Nephron progenitor cell (in vitro differentiated cells): ENCODE data around the gene DNAH10.

Source experiments
- DNase-seq: peaks from one replicate; pipeline ENCODE4 v3.0.0; 2021
- H3K27ac Mint-ChIP-seq: 2 replicates; pipeline ENCODE4 v1.8.0; 2021; ENCODE audit warnings: mild to moderate bottlenecking, moderate library complexity, mixed read lengths
- H3K27me3 Mint-ChIP-seq: 2 replicates; pipeline ENCODE4 v1.8.0; 2021; ENCODE audit warnings: mild to moderate bottlenecking, low read depth, mixed read lengths; ENCODE audit not compliant: poor library complexity
- H3K36me3 Mint-ChIP-seq: 2 replicates; pipeline ENCODE4 v1.8.0; 2021; ENCODE audit warnings: low read depth, mixed read lengths
- H3K4me1 Mint-ChIP-seq: 2 replicates; pipeline ENCODE4 v1.8.0; 2021; ENCODE audit warnings: mixed read lengths
- H3K4me3 Mint-ChIP-seq: 2 replicates; pipeline ENCODE4 v1.8.0; 2021; ENCODE audit warnings: mild to moderate bottlenecking, moderate library complexity, mixed read lengths
- H3K9me3 Mint-ChIP-seq: 2 replicates; pipeline ENCODE4 v1.8.0; 2021; ENCODE audit warnings: mild to moderate bottlenecking, moderate library complexity, mixed read lengths
- TF ChIP-seq, protein P1 (sequence below): fragments of 200-600 bp; sonication (generic); IDR thresholded peaks from 2 replicates; pipeline ENCODE4 v1.5.0; 2021; ENCODE audit warnings: antibody characterized with exemption

The DNAH10 gene

DNA sequence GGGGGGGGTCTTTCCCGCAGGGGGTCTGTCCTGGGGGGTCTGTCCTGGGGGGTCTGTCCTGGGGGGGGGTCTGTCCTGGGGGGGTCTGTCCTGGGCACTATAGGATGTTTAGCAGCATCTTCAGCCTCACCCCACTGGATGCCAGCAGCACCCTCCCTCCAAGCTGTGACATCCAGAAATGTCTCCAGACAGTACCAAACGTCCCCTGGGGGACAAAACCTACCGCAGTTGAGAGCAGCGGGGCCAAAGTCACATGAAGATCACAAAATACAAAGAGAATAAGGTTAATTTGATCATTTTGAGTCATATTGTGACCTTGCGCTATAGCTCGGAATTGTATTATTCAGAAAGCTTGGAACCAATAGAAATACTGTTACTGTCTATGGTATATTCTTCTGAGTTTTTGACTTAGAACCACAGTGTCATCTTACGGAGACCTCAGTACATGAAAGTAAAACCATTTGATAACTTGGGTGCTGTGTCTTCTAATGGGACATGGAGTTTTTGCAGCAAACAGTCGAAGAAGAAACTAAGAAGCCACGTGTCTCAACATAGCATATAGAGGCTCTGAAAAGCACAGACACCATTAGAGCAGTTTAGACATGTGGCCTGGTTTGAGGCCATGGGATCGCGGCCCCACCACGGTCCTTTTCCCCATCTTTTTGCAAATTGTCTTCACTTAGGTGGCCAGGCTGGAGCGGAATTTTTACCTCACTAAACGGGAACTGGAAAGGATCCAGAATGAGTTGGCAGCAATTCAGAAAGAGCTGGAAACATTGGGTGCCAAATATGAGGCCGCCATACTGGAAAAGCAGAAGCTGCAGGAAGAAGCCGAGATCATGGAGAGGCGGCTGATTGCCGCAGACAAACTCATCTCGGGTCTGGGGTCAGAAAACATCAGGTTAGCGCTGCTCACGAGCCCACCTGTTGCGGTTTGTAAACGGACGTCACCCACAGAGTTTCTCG is 150.6 kb downstream of the DNAH10 start:
- H3K27me3 Mint-ChIP-seq, result peaks cover 22% of the 10 kb centered on the region
- H3K36me3 Mint-ChIP-seq, result no peaks in the 10 kb centered on the region
- TF ChIP-seq, protein P1, sequence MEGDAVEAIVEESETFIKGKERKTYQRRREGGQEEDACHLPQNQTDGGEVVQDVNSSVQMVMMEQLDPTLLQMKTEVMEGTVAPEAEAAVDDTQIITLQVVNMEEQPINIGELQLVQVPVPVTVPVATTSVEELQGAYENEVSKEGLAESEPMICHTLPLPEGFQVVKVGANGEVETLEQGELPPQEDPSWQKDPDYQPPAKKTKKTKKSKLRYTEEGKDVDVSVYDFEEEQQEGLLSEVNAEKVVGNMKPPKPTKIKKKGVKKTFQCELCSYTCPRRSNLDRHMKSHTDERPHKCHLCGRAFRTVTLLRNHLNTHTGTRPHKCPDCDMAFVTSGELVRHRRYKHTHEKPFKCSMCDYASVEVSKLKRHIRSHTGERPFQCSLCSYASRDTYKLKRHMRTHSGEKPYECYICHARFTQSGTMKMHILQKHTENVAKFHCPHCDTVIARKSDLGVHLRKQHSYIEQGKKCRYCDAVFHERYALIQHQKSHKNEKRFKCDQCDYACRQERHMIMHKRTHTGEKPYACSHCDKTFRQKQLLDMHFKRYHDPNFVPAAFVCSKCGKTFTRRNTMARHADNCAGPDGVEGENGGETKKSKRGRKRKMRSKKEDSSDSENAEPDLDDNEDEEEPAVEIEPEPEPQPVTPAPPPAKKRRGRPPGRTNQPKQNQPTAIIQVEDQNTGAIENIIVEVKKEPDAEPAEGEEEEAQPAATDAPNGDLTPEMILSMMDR, result no peak
- no peak for DNase-seq
- H3K4me1 Mint-ChIP-seq, result peaks cover 32% of the 10 kb centered on the region
- H3K27ac Mint-ChIP-seq, result peak overlapping the region; percentile 82
- H3K4me3 Mint-ChIP-seq, result no peak overlapping the region
- peaks cover 8% of the 10 kb centered on the region for H3K9me3 Mint-ChIP-seq

DNA sequence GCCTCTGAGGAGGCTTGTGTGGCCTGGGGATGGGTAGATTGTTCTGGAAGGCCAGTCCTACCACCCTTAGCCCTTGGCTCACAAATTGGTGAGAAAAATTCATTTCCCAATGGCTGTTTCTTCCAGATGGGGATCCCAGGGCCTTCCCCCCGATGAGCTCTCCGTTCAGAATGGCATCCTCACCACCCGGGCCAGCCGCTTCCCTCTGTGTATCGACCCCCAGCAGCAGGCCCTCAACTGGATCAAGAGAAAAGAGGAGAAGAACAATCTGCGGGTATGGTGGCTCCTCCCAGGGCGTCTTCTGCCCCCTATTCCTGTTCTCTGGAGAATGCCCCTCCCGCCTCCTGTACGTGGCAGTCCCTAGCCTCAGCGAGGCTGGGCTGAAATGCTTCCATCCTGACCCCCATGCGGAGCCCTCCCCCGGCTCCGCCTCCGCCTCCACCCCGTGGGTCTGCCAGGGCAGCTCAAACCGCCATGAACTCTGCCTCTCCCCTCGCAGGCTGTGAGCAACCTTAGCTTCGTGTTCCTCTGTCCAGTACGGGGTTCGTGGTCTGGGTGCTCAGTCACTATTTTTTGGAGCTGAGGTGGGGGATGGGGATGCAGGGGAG is 152.7 kb downstream of the DNAH10 start:
- DNase-seq, result no peak

DNA sequence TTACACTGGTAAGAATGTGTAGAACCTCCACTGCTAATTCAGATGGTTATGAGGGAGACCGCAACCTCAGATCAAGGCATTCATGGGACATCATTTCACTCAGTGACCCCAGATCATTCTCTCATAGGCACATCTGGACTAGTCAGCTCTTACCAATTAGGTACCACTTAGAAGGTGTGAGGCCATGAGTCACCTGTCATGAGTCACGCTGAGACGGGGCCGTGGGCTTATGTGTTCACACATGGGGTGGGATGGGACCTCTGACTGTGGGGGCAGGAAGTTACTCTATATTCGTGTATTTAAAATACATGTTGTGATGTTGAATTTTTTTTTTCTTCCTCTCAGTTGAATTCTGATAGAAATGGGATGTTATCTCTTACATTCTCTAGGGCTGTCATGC is 154.6 kb downstream of the DNAH10 start:
- peaks cover 17% of the 10 kb centered on the region for H3K27me3 Mint-ChIP-seq

More for the DNA sequence above, 152.7 kb downstream of the DNAH10 start:
- TF ChIP-seq, protein P1, result no peak
- no peaks in the 10 kb centered on the region for H3K36me3 Mint-ChIP-seq
- peaks cover 22% of the 10 kb centered on the region for H3K27me3 Mint-ChIP-seq
- peaks cover 8% of the 10 kb centered on the region for H3K9me3 Mint-ChIP-seq
- H3K4me3 Mint-ChIP-seq, result no peak overlapping the region
- H3K4me1 Mint-ChIP-seq, result peaks cover 12% of the 10 kb centered on the region
- H3K27ac Mint-ChIP-seq, result no peak overlapping the region

DNA sequence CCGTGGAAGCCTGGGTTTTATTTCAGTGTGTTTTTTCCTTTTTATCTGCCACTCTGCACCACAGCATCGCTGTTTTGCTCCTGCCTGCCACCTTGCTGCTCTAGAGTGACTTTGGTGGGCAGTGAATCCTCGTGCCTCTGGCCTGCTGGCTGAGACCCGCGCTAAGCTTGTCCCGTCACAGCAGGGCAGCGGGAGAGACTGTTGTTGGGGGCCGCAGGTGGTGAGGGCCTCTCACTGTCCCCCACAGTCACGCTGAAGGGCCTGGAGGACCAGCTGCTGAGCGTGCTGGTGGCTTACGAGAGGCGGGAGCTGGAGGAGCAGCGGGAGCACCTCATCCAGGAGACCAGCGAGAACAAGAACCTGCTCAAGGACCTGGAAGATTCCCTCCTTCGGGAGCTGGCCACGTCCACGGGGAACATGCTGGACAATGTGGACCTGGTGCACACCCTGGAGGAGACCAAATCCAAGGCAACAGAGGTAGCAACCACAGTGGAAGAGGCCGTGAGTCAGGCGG is 155.3 kb downstream of the DNAH10 start:
- TF ChIP-seq, protein P1, result no peak

More for the DNA sequence above, 154.6 kb downstream of the DNAH10 start:
- Mint-ChIP-seq H3K4me1 (peaks cover 9% of the 10 kb centered on the region), H3K36me3 (no peaks in the 10 kb centered on the region), H3K4me3 (no peak overlapping the region), H3K27ac (no peak overlapping the region), H3K9me3 (peaks cover 4% of the 10 kb centered on the region)
- no peak for DNase-seq
- TF ChIP-seq, protein P1, result no peak

DNA sequence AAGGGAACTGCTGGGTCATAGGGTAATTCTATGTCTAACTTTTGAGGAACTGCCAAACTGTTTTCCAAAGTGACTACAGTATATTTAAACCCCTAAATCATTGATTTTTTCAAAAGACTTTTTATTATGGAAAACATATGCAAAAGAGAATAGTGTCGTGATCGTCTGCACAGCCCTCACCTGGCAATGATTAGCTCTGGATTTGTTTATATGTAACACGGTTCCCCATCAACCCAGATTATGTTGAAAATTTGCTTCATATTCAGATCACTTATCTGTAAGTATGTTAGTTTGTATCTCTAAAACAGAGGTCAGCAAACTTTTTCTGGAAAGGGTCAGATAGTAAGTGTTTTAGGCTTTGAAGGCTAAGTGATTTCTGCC is 157.9 kb downstream of the DNAH10 start:
- no peak overlapping the region for H3K4me3 Mint-ChIP-seq
- peaks cover 7% of the 10 kb centered on the region for H3K4me1 Mint-ChIP-seq
- no peaks in the 10 kb centered on the region for H3K36me3 Mint-ChIP-seq
- TF ChIP-seq, protein P1, result no peak
- no peak for DNase-seq
- H3K27ac Mint-ChIP-seq, result no peak overlapping the region
- H3K27me3 Mint-ChIP-seq, result peaks cover 10% of the 10 kb centered on the region
- no peaks in the 10 kb centered on the region for H3K9me3 Mint-ChIP-seq

More for the DNA sequence above, 155.3 kb downstream of the DNAH10 start:
- no peaks in the 10 kb centered on the region for H3K36me3 Mint-ChIP-seq
- H3K27ac Mint-ChIP-seq, result no peak overlapping the region
- no peak for DNase-seq
- peaks cover 3% of the 10 kb centered on the region for H3K9me3 Mint-ChIP-seq
- H3K4me3 Mint-ChIP-seq, result no peak overlapping the region
- H3K27me3 Mint-ChIP-seq, result peaks cover 17% of the 10 kb centered on the region
- H3K4me1 Mint-ChIP-seq, result peaks cover 9% of the 10 kb centered on the region
